HG03442 (cell line): ENCODE data around the gene CACUL1.
"Not testable (repeated sequence)": the region's sequence is repeated elsewhere in the genome, so short reads cannot be mapped to it uniquely, and the experiment has no call there.

Experiments
- ATAC-seq: cut with Tn5 transposase; IDR thresholded peaks from one replicate; pipeline ENCODE4 v1.9.1; 2021; ENCODE audit warnings: mild to moderate bottlenecking, moderate library complexity; ENCODE audit not compliant: unreplicated experiment

The CACUL1 gene

DNA sequence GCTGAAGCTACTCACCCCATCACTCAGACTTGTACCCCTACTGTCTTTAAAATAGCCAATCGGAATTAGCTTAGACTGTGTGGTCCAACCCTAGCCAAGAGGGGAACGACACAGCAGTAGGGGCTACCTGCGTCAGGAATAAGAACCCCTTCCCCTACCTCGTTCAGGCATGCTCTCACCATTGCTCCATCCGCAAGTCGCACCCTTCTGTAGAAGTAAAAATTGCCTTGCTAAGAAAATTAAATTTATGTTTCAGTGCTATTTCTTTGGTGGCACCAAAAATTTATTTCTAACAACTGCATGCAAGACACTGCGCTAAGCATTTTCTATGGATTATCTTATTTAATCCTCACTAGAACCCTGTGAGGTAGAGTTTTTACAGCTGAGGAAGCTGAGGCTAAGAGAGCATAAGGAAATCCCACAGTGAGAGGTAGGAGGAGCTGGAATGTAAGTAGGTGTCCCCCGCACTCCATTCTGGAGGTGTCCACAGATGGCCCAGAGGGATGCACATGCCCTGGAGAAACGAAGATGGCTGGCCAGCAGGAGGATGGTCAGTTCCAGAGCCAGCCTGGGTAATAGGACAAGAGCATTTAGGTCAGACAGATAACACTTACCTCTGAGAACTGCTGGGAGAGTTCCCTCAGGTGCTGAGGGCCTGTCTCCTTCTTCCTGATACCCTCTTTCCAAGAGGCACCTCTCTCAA lies 15.3 kb upstream of the CACUL1 start:
- ATAC-seq: no peak

DNA sequence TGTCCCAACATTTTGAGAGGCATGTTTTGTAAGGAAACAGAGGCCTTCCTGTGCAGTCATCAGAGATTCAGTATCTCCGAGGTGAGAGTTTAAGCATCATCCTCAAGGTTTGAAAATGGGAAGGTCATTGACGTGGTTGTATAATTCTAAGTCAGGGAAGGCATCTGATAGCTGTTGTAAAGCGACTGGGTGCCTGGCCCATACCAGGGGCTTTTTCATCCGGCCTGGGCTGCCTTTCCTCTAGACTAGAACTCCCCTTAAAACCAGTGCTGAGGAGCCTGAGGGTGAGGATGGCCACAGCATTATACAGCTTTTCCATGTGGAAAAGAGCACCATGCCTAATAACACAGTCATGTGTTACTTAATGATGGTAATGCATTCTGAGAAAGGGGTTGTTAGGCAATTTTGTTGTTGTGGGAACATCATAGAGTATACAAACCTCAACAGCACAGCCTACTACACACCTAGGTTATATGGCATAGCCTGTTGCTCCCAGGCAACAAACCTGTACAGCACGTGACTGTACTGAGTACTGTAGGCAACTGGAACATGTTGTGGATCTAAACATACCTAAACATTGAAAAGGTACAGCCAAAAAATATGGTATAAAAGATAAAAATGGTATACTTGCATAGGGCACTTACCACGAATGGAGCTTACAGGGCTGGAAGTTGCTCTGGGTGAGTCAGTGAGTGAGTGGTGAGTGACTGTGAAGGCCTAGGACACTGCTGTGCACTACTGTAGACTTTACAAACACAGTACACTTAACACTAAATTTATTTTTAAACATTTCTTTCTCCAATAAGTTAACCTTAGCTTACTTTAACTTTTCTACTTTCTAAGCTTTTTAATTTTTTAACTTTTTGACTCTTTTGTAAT lies 13.5 kb upstream of the CACUL1 start:
- no peak for ATAC-seq

DNA sequence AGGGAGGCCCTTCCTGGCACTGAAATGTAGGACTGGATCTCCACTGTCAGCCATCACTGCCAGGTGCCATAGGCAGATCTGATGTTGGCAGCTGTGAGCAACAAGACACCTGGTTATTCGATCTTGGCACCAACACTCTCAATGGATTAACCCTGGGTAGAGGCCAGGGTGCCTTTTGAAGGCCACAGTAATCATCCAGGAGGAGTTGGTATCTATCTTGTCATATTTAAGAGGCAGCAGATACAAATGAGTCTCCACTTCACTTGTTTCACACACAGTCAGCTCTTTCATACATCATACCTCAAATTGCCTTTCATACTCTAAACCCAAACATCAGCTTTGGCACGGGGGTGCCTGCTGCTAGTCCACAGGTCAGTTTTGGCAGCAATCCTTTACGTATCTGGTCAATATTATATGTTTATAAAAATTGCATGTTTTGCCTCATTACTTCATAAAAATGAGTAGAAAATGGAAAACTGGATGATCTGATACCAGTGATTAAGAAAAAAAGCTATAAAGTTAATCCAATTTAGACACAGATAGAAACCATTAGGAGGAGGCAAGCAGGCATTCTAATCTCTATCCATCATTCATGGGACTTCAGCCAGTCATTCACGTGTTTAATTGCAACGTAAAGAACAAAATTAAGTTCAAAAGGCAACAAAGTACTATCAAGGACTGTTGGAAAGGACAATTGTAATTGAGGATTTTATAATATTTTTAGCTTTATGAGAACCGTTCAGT lies 12.7 kb upstream of the CACUL1 start:
- ATAC-seq: no peak

DNA sequence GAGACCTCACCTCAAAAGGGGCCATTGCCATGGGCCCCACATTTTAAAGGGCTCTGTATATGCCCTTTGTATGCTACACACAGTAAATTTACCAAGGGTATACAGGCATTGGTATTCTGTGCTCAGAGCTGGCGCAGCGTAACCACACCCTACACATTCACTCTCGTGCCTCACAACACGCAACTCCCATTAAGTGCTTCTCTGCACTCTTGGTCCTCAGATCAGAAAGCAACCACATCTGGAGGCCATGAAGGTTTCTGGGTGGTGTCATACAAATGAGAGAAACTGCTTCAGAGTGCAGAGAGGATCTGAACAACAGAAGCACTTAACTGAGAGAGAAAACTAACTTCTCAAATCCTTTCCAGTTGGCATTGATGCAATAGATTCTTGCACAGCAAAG lies 9.4 kb upstream of the CACUL1 start:
- no peak for ATAC-seq

DNA sequence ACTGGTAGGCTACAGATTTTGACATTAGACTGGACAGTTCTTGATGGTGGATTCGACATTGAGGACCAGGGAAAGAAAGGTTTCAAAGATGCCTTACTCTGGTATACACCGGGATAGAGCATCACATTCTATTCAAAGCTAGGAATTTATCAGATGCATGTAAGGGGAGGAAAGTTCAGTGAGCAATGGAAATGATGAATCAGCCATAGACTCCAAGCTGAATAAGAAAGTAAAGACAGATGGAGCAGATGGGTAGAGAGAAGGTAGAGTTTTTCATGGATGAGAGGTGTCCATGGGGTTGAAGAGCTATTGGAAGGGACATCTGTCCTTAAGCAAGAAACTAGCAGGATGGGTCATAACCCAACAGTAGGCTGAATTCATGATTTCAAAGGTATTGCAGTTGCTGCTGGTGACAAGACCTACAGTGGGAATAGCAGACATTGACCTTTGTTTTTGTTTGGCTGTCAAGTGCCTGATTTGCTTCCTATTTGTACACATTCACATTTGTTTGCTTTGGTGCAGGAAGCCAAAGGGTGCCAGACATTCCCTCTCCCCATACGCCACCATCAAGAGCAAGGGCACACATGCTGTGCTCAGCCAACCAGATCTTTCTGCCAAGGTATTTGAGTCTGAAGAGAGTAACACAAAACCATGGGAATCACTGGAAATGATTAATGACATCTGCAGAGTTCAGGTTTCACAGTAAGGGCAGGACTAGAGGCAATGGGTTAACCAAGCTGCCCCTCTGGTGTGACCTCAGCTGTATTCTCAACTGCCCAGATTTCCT lies 8.6 kb upstream of the CACUL1 start:
- ATAC-seq: no peak

DNA sequence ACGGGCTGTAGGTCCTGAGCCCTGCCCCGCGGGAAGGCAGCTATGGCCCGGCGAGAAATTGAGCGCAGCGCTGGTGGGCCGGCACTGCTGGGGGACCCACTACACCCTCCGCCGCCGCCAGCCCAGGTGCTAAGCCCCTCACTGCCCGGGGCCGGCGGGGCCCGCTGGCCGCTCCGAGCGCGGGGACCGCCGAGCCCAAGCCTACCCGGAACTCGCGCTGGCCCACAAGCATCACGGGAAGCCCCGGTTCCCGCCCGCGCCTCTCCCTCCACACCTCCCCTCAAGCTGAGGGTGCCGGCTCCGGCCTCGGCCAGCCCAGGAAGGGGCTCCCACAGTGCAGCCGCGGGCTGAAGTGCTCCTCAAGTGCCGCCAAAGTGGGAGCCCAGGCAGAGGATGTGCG lies 5.5 kb upstream of the CACUL1 start:
- no peak for ATAC-seq

DNA sequence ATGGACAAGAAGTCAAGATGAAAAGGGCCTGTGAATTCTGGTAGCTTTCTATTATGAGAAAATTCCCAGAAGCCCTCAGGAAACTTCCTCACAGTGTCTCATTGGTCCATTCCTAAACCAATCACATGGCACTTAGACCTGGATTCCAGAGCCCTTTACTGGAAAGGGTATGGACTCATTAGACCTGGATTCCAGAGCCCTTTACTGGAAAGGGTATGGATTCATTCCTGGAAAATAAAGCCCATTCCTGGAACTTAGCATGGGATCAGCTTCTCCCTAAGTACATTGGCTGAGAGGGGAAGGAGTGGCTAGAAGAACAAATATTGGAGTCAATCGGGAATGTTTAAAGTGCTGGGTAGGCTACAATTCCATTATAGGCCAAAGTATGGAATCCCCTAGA lies 3.7 kb upstream of the CACUL1 start:
- ATAC-seq: no peak

DNA sequence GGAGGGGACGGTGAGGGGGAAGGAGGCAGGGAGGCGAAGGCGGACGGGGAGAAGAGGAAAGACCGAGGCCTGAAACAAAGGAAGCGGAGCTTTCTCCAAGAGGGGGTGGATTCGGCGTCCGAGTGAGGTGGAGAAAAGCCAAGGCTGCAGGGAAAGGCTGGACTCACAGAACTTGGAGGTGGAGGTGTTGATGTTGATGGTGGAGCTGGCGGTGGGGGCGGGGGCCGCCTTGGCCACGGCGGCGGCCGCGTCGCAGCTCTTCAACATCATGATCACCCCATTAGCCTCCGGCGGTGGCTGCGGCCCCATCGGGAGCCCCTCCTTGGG lies 578 bp downstream of the CACUL1 start:
- peak; percentile 8 for ATAC-seq

DNA sequence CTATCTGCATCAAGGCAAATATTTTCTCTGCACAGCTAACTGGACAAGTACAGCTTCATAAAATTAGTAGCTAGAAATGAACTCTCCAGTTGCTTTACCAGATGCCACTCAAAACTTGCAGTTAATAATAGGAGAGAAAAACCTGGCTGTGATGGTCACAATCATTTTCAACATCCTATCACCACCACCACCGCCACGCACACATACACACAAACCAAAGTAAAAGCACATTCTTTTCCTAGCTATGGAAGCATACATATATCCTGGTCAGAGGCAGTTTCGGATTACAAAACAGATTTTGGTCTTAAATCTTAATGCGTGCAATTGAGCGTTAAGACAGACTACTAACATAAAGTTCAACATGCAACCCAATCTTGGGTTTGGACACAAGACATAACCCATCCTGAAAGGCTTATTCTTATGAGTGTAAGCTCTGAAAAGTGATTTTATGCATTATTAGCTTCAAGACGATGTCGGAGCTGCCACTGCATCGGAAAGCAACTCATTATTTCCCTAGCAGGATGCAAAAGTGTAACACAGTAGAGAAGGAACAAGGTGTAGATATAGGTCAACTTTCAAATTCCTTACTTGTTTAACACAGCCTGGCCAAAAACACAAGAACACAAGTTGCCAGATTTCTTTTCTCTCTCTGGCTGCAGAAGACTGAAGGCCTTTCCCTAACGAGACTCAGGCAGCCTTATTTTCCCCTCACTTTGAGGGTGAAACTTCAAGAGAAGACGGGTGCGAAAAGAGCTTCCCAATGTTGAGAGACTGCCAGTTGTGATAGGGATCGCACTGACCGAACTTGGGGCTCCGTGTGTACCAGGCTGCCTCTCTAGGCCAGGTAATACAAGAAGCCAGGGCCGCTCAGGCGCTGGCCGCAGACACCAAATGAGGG lies 1.2 kb downstream of the CACUL1 start:
- no peak for ATAC-seq

DNA sequence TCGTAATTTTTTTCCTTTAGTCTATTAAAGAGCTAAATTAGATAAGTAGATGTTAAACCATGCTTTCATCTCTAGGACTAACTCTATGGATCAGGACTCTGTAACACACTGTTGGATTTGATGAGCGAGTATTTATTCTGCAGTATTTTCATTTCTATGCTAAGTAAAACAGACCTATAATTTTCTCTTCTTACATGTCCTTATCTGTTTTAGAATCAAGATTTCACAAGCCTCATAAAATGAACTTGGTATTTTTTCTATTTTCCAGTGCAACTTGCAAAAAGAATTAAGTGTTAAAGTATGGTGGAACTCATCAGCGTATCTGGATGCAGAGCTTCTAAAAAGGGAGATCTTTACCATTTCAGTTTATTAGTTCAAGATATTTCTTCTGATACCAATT lies 2.4 kb downstream of the CACUL1 start:
- no peak for ATAC-seq

DNA sequence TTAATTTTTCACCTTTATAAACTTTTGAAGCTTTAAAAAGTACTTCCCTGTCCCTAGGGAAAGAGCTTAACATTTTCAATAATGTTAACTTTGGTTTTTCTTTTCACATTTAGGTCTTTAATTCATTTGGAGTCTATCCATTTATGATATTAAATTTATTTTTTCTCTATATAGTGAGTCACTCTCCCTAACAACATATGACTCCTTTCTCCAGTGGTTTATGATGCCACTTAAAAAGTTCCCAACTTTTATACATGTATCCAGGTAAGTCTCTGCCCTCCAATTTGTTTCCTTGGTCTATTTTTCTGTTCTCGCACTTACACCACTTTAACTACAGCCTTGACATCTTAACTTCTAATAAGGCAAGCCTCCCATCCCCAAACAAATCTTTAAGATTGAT lies 3.5 kb downstream of the CACUL1 start:
- no peak for ATAC-seq

DNA sequence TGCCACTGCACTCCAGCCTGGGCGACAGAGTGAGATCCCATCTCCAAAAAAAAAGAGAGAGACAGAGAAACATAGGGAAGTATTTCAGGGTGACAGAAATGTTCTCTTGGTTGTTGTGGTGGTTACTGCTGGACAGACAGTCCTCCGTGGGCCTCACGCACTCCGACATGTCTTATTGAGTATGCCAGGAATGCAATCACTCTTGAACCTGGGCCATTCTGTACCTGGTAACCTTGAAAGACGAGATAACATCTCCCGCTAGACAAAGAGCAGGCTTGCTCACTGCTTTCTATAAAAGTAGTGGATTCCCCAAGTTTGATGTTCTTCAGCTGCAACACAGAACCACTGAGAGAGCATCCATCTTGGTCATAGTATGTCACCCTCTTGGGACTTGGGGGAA lies 6.7 kb downstream of the CACUL1 start:
- no peak for ATAC-seq

DNA sequence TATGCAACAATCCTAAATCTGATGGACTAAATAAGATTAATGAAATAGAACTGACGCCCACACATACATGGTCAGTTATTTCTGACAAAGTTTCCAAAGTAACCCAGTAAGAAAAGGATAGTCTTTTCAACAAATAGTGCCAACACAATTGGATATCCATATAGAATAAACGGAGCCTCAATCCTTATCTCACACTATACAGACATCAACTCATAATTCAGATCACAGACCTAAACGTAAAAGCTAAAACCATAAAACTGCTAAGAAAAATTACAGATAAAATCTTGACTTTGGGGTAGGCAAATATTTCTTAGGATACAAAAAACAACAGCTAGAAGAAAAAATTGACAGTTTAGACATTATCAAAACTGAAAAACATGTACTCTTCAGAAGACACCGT lies 8.5 kb downstream of the CACUL1 start:
- no peak for ATAC-seq

DNA sequence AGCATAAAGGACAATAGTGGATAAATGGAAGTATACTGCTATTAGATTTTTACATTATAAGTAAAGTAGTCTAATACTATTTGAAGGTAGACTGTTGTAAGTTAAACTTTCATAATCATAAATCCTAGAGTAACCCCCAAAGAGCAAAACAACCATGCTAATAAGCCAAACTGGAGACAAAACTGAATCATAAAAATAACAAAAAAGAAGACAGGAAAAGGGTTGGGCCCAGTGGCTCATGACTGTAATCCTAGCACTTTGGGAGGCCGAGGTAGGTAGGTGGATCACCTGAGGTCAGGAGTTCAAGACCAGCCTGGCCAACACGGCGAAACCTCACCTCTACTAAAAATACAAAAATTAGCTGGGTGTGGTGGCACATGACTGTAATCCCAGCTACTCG lies 9.7 kb downstream of the CACUL1 start:
- ATAC-seq: no peak

DNA sequence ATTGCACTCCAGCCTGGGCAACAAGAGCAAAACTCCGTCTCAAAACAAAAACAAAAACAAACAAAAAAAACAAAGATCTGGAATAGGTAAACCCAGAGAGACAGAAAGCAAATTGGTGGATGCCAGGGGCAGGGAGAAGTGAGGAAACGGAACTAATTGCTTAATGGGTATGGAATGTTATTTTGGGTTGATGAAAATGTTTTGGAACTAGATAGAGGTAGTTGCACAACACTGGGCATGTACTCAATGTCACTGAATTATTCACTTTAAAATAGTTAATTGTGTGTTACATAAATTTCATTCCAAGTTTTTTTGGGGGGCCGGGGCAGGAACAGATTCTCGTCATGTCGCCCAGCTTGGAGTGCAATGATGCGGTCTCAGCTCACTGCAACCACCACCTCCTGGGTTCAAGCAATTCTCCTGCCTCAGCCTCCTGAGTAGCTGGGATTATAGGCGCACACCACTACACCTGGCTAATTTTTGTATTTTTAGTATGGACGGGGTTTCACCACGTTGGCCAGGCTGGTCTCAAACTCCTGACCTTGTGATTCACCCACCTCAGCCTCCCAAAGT lies 10.3 kb downstream of the CACUL1 start:
- not testable (repeated sequence) for ATAC-seq

DNA sequence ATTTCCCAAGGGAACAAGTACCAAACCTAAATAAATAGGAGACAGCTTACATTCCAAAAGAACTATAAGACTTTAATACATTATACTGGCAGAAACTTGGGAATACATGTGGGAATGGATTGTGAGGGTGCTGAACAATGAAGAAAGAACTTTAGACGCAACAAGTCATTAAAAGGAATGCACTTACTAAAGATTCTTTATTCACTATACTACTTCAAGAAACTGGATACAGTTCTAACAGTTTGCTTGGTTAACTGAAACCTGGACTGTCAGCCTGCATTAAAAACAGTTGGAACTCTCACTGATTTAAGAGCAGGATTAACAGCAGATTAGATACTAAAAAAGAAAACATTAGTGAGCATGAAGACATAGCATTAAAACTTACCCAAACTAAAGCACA lies 12.0 kb downstream of the CACUL1 start:
- no peak for ATAC-seq

DNA sequence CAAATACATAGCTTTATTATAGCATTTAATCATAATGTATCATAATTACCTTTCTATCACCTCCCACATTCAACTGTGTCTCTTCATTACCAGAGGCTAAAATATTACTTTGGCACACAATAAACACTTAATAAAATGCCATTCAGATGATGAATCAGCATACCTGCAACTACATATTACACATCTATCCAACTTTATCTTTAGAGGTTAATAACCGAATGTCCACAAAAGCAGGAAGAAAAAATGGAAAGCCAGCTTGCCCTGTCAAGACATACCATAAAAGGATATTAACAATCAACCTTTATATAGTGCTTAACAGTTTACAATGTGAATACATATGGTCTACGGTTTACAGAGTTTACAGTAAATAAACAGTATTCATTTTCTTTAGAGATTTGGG lies 12.7 kb downstream of the CACUL1 start:
- ATAC-seq: no peak

DNA sequence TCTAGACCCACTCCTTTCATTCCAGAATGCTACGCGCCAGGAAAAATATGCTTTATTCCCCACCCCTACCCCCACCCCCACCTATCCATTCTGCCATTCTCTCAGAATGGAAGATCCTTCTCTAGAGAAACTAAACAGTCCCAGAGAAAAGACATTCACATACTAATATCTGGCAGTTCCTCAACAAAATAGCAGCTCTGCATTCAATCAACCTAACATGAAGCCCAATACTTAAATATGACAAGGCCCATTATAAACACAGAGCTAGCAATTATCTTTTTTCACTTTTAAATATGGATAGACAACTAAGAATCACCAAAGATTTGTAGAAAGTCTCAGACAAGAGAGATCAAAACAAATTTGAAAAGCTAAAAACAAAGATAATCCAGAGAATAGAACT lies 16.4 kb downstream of the CACUL1 start:
- no peak for ATAC-seq

DNA sequence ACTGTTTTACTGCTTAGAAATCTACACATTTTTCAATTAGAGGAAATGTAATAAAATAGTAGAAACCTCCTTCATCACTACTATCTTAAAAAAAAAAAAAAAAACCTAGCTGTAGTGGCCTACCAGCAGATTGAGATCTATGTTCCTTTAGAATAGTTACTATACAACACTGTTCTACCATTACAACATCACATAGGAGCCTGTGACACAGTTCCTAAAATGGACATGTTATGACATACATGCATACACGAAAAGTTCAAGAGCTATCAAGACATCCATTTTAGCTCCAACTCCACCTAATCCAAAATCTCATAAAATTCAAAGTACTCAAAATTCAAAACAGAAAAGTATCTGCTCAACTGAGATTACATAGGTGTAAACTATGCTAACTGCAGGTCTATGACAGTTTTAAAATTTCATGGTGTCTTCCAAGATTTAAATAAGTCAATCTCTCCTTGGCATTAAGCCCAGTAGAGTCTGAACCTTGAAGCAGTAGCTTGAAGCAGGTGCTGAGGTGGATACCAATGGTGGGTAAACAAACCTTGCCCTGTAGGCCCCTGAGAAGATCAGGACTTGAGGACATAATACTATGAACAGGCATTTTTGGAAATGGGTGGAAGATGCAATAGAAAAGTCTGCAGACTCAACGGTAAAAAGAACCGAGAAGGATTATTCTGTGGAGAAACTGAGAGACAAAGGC lies 17.0 kb downstream of the CACUL1 start:
- ATAC-seq: no peak
